Loucy (cell line): ENCODE measurements around the gene FAR2.
A peak's percentile ranks its signal among the peaks of the same experiment; 100 is the strongest.

Source experiments
- H2AFZ ChIP-seq: fragments of 200-600 bp; sonication (generic); 2 replicates; pipeline ENCODE4 v1.6.0; 2016; ENCODE audit warnings: antibody characterized with exemption, mild to moderate bottlenecking, low read length, moderate library complexity
- H3F3A ChIP-seq: fragments of 200-600 bp; 2 replicates; pipeline ENCODE4 v1.6.0; 2016; ENCODE audit warnings: antibody characterized with exemption, low read depth, mild to moderate bottlenecking
- H3K27me3 ChIP-seq: fragments of 200-600 bp; sonication (generic); 2 replicates; pipeline ENCODE4 v1.6.1; 2014; ENCODE audit warnings: low read length, mild to moderate bottlenecking; ENCODE audit not compliant: insufficient read depth, poor library complexity, severe bottlenecking
- H3K36me3 ChIP-seq: fragments of 200-600 bp; sonication (generic); 2 replicates; pipeline ENCODE4 v1.6.1; 2016; ENCODE audit warnings: low read length; ENCODE audit not compliant: insufficient read depth
- H3K4me1 ChIP-seq: fragments of 200-600 bp; sonication (generic); 2 replicates; pipeline ENCODE4 v1.5.1; 2014; ENCODE audit warnings: low read length, mild to moderate bottlenecking; ENCODE audit not compliant: insufficient read depth, poor library complexity, severe bottlenecking
- H3K4me2 ChIP-seq: fragments of 200-600 bp; sonication (generic); 2 replicates; pipeline ENCODE4 v1.6.0; 2014; ENCODE audit warnings: antibody characterized with exemption, low read length, low read depth, mild to moderate bottlenecking; ENCODE audit not compliant: poor library complexity, severe bottlenecking
- H3K4me3 ChIP-seq: fragments of 200-600 bp; sonication (generic); 2 replicates; pipeline ENCODE4 v1.5.1; 2014; ENCODE audit warnings: low read length, mild to moderate bottlenecking, mixed read lengths; ENCODE audit not compliant: poor library complexity, severe bottlenecking
- H3K79me2 ChIP-seq: fragments of 200-600 bp; sonication (generic); 2 replicates; pipeline ENCODE4 v1.6.1; 2014; ENCODE audit warnings: low read length; ENCODE audit not compliant: insufficient read depth
- H3K9ac ChIP-seq: fragments of 200-600 bp; sonication (generic); 2 replicates; pipeline ENCODE4 v1.6.0; 2014; ENCODE audit warnings: mild to moderate bottlenecking, low read depth, low read length, moderate library complexity; ENCODE audit not compliant: poor library complexity, severe bottlenecking
- H3K9me2 ChIP-seq: fragments of 200-600 bp; sonication (generic); replicated peaks from 2 replicates; pipeline ENCODE4 v1.6.1; 2016; ENCODE audit warnings: low read depth, low read length, mixed read lengths
- H3K9me3 ChIP-seq: fragments of 200-600 bp; sonication (generic); 2 replicates; pipeline ENCODE4 v1.6.1; 2014; ENCODE audit warnings: mild to moderate bottlenecking, antibody characterized with exemption, low read length, low read depth; ENCODE audit not compliant: insufficient read depth
- H4K20me1 ChIP-seq: fragments of 200-600 bp; sonication (generic); 2 replicates; pipeline ENCODE4 v1.6.0; 2014; ENCODE audit warnings: antibody characterized with exemption, low read length, mild to moderate bottlenecking; ENCODE audit not compliant: insufficient read depth, poor library complexity, severe bottlenecking
- CTCF ChIP-seq: fragments of 200-600 bp; sonication (generic); conservative IDR thresholded peaks from 2 replicates; pipeline ENCODE4 v1.5.1; 2014; ENCODE audit warnings: mild to moderate bottlenecking, antibody characterized with exemption, low read length
- EZH2phosphoT487 ChIP-seq: fragments of 200-600 bp; IDR thresholded peaks from 2 replicates; pipeline ENCODE4 v1.6.1; 2018; ENCODE audit warnings: antibody characterized with exemption, mild to moderate bottlenecking, moderate library complexity, borderline replicate concordance

The FAR2 gene

GRCh38 chr12:29283969-29284700, 135.1 kb downstream of the FAR2 start:
- Histone ChIP-seq H3K4me3 (no peak overlapping the region), H3K9ac (no peak overlapping the region), H3F3A (no peaks in the 10 kb centered on the region), H3K79me2 (no peaks in the 10 kb centered on the region), H3K36me3 (no peaks in the 10 kb centered on the region), H3K27me3 (no peaks in the 10 kb centered on the region), H2AFZ (no peak overlapping the region), H3K9me2 (no peaks in the 10 kb centered on the region), H3K4me1 (peaks cover 60% of the 10 kb centered on the region), H4K20me1 (no peaks in the 10 kb centered on the region), H3K4me2 (no peak overlapping the region), H3K9me3 (peaks cover 2% of the 10 kb centered on the region; the same call in 1 of the 2 replicates)
- TF ChIP-seq CTCF (no peak), EZH2phosphoT487 (no peak)

GRCh38 chr12:29286081-29286790, 137.2 kb downstream of the FAR2 start:
- Histone ChIP-seq H2AFZ (no peak overlapping the region), H3K4me3 (no peak overlapping the region), H3K9ac (no peak overlapping the region), H3K9me3 (peaks cover 4% of the 10 kb centered on the region), H3K4me1 (peaks cover 50% of the 10 kb centered on the region), H4K20me1 (no peaks in the 10 kb centered on the region), H3K36me3 (no peaks in the 10 kb centered on the region), H3F3A (no peaks in the 10 kb centered on the region), H3K27me3 (no peaks in the 10 kb centered on the region), H3K79me2 (no peaks in the 10 kb centered on the region), H3K9me2 (no peaks in the 10 kb centered on the region), H3K4me2 (no peak overlapping the region)
- TF ChIP-seq CTCF (no peak), EZH2phosphoT487 (no peak)

GRCh38 chr12:29287622-29288021, 138.5 kb downstream of the FAR2 start:
- peaks cover 38% of the 10 kb centered on the region for H3K4me1 ChIP-seq
- peaks cover 4% of the 10 kb centered on the region for H3K9me3 ChIP-seq
- H3K79me2 ChIP-seq = no peaks in the 10 kb centered on the region
- H3K9ac ChIP-seq = no peak overlapping the region
- no peak overlapping the region for H2AFZ ChIP-seq
- no peak overlapping the region for H3K4me3 ChIP-seq
- H3K9me2 ChIP-seq = no peaks in the 10 kb centered on the region
- peak overlapping the region; percentile 3 for H3K4me2 ChIP-seq
- no peaks in the 10 kb centered on the region for H3K36me3 ChIP-seq
- no peaks in the 10 kb centered on the region for H3F3A ChIP-seq
- H3K27me3 ChIP-seq = no peaks in the 10 kb centered on the region
- H4K20me1 ChIP-seq = no peaks in the 10 kb centered on the region
- TF ChIP-seq CTCF = no peak
- no peak for TF ChIP-seq EZH2phosphoT487
